HG02678 (cell line): ENCODE data around the gene WASHC4.
"Not testable (repeated sequence)": the region's sequence is repeated elsewhere in the genome, so short reads cannot be mapped to it uniquely, and the experiment has no call there.

Experiments
- ATAC-seq: cut with Tn5 transposase; IDR thresholded peaks from one replicate; pipeline ENCODE4 v1.9.1; 2021; ENCODE audit warnings: mild to moderate bottlenecking, moderate library complexity; ENCODE audit not compliant: unreplicated experiment

WASHC4 gene

DNA sequence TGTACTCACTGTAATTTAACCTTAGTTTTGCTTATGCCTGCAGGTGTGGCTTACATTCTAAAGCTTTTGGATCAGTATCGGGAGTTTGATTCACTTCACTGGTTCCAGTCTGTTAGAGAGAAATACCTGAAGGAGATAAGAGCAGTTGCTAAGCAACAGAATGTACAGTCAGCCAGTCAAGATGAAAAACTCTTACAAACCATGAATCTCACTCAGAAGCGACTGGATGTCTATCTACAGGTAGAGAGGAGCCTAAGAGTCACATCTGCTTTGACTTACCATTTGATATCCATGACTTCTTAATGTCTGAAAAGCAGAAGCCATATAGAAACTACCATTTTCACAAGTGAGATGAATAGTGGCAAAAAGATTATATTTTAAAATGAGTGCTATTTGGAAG is 56.5 kb downstream of the WASHC4 start:
- no peak for ATAC-seq

DNA sequence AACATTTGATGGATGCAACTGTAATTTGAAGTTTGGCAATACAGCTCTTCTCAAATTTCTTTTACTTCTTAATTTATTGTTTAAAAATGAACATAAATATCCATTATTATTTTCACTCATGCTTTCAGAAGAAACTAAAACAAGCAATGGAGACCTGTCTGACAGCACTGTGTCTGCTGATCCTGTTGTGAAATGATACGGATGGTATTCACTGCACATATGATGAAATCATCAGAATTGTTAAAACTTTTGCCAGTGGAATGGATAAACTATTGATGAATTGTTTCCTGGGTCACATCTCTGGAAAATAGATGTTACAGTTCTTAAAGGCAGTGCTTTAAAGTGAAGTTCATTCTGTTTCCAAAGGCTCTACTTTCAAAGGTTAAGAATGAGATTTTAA is 59.2 kb downstream of the WASHC4 start:
- ATAC-seq: no peak

- ATAC-seq: no peak
Measured at GRCh38 chr12:105167346-105167745, 59.8 kb downstream of the WASHC4 start.

DNA sequence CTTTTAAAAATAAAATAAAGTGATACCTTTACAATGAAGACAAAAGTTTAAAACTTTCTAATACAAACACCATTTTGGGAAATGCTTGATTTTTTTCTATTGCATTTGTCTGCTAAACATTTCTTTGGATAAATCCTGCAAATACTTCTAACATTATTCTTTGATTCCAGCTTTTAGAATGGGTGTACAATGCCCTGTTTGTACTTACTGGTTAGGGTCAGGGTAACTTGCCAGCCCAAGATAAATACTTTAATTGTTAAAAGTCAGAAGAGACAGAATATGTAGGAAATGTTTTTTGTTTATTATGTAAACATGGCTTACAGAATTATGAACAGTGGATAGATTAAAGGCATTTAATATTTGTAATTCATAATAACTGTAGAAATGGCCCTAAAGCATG is 60.5 kb downstream of the WASHC4 start:
- no peak for ATAC-seq

GRCh38 chr12:105170139-105170538 is 62.6 kb downstream of the WASHC4 start:
- no peak for ATAC-seq

- ATAC-seq: no peak
Measured at GRCh38 chr12:105171691-105172436, 64.3 kb downstream of the WASHC4 start.

DNA sequence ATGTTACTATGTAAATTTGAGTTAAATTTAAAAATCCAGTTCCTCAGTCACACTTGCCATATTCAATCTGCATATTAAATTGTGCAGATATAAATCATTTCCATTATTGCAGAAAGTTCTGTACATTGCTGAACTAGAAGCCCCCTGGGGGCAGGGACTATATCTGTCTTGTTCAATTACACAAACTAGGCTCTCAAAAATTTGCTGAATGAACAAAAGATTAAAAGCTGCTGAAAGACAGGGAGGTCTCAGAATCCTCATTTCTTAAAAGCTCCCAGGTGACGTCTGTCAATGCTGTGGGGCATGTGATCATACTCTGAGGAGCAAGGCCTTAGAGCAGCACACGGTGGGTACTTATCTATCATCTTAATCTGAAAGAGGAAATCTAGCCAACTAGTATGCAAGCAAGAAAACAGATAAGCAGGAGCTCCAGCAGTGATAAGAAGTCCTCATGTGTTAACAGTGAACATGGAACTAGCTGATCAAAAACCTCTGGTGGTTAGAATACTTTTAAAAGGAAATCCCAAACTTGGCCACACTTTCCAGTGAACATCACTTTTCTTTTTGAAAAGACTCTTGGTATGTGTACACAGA is 68.0 kb downstream of the WASHC4 start:
- no peak for ATAC-seq

GRCh38 chr12:105177208-105177607 is 69.7 kb downstream of the WASHC4 start:
- ATAC-seq: no peak

DNA sequence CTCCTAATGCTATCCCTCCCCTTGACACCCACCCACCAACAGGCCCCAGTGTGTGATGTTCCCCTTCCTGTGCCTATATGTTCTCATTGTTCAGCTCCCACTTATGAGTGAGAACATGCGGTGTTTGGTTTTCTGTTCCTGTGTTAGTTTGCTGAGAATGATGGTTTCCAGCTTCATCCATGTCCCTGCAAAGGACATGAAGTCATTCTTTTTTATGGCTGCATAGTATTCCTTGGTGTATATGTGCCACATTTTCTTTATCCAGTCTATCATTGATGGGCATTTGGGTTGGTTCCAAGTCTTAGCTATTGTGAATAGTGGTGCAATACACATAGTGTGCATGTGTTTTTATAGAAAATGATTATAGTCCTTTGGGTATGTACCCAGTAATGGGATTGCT is 71.6 kb downstream of the WASHC4 start:
- ATAC-seq: not testable (repeated sequence)

DNA sequence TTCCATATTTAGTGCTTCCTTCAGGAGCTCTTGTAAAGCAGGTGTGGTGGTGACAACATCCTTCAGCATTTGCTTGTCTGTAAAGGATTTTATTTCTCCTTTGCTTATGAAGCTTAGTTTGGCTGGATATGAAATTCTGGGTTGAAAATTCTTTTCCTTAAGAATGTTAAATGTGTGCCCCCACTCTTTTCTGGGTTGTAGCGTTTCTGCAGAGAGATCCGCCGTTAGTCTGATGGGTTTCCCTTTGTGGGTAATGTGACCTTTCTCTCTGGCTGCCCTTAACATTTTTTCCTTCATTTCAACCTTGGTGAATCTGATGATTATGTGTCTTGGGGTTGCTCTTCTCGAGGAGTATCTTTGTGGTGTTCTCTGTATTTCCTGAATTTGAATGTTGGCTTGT is 75.9 kb downstream of the WASHC4 start:
- ATAC-seq: not testable (repeated sequence)

GRCh38 chr12:105183976-105184375 is 76.4 kb downstream of the WASHC4 start:
- ATAC-seq: not testable (repeated sequence)

- no peak for ATAC-seq
Measured at GRCh38 chr12:105189293-105189692, 81.8 kb downstream of the WASHC4 start.

DNA sequence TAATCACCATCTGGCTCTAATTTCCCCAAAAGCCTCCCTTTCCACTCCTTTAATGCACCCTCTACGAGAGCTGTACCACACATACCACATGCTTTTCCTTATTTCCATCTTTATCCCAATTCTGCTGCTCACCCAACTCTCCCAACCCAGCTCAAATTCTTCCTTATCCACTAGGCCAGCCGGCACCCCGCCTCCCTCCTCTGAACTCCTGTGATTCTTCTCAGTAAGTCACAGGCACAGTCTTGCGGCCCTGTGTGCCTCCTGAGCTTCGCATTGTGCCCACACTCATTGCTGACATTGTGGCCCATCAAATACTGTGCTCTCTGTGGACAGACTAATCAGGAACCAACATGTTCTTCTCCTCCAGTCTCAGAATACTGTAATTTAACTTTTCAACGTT is 83.0 kb downstream of the WASHC4 start:
- ATAC-seq: no peak

DNA sequence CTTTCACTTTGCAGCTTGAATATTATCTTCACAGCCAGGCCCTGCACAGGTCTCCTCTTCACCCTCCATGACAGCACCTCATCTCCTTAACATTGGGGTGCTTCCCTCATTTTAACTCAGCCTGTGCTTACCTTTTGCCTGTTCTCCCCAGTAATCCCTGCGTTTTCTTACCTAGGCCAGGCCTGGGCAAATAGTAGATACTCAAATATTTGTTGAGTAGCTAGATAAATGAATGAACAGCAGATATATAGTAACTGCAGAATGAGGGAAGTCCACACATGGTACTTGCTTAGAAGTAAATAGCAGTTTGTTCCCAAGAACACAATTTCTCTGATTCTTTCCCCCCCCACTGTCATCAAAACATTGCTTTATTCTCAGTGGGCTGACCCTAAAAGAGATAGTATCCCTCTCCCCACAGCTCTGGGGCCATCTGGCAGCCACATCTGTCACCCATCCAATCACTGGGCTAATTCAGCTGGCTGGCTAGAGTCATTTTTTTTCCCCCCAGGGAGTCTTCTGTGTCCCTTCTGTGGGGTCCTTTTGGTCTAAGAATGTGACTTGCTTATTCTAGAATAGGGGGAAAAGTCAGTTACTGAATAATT is 85.2 kb downstream of the WASHC4 start:
- no peak for ATAC-seq

GRCh38 chr12:105194947-105195346 is 87.4 kb downstream of the WASHC4 start:
- ATAC-seq: no peak

DNA sequence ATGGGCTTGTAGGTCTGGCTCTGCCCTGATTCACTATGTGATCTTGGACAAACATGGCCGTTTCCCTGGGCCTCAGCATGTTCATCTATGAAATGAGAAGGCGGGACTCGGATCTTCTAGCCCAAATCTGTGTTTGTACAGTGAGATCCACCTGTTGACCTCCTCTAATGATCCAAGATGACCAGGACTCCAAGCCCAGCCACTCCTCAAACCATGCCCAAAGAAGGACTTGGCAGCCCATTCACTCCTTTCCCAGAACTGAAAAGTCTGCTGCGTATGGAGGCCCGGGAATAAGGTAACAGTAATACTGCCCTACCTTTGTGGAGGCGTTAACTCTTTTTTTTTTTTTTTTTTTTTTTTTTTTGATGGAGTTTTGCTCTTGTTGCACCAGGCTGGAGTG is 88.6 kb downstream of the WASHC4 start:
- no peak for ATAC-seq

- ATAC-seq: no peak
Measured at GRCh38 chr12:105198961-105199360, 91.4 kb downstream of the WASHC4 start.

GRCh38 chr12:105200385-105200784 is 92.9 kb downstream of the WASHC4 start:
- no peak for ATAC-seq

GRCh38 chr12:105201299-105201698 is 93.8 kb downstream of the WASHC4 start:
- ATAC-seq: no peak

DNA sequence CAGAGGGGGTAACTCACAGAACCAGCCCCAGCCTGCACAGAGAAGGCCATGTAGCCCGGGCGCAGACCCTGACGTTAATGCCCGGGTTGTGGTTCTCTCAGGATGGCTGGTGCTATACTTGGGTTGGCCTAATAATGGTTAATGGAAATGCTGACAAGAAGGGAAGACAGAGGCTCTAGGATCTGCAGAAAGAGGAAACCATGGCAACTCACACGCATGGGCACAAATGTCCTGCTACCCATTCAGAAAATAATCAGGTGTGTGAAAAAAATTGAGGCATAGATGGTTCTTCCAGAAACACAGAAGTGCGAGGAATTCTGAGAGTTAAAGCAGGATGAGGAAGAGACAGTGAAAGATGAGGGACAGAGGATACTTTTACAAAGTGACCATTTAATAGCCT is 94.7 kb downstream of the WASHC4 start:
- no peak for ATAC-seq

GRCh38 chr12:105204127-105204526 is 96.6 kb downstream of the WASHC4 start:
- no peak for ATAC-seq

DNA sequence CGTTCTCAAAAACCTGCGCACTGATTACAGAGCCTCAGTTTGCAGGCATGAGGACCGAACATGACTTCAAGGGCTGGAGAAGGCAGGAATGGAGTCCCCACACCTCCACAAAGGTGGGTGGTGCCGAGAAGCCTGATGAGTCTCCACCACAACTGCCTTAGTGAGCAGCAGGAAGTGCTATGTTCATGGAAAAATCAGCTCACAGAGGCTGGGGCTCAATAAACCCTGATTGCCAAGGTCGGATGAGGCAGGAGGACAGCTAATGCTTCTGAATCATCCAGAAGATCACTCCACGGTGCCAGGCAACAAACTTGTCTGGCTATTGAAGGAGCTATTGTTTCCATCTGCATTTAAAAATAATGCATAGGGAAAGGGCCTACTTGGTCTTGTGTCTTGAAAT is 97.4 kb downstream of the WASHC4 start:
- ATAC-seq: no peak
